Pulmonary artery endothelial cell (primary cell): Measurements from ENCODE around the gene PROS1. TPM values are rescaled to one million over a fixed set of nuclear protein-coding genes. Genes with fewer than 3 reads are reported as not detected.
"Not testable (repeated sequence)": the region's sequence is repeated elsewhere in the genome, so short reads cannot be mapped to it uniquely, and the experiment has no call there.

Experiments used
- DNase-seq: peaks from one replicate; pipeline ENCODE4 v3.0.0-alpha.2; 2011; ENCODE audit warnings: low read depth, low spot score
- total RNA-seq: library from RNA; depleted of rRNA; stranded (reverse); fragments of >200 nt; gene quantifications from 2 replicates; pipeline ENCODE4 v1.2.3, GENCODE V29; 2014

The PROS1 gene
- total RNA-seq, 1 donor from 2014 or later: 10.6 TPM

DNA sequence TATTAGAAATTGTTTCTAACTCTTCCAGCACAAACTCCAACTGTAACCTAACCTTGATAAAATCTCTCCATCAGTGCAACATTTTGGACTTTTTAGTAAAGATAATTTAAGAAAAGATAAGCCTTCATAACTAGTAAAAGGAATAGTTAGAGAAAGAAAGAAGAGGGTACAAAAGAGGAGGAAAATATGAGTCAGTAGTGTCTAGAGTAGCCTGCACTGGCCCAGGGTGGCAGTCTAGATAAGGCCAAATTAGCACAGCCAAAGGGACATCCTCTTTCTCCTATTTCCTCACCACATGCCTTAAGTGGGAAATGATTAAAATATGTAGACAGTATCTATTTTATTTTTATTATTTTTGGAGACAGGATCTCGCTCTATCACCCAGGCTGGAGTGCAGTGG is 3.7 kb downstream of the PROS1 start:
- no peak for DNase-seq

DNA sequence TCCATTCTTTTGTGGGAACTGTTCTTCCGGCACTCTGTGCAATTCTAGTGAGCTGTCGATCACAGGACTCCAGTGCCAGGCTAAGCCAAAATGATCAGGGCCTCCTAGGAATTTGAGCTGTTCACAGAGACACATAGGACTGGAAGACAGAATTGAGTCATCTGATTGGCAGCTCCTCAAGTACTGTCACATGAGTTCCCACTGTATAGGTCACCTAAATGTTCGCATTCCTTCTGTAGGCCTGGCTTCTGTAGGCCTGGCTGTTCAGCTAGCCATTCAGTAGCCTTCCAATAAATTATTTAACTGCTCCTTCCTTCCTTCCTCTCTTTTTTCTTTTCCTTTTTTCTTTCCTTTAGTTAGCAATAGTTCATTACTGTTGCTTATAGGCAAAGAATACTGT is 4.3 kb downstream of the PROS1 start:
- DNase-seq: no peak

DNA sequence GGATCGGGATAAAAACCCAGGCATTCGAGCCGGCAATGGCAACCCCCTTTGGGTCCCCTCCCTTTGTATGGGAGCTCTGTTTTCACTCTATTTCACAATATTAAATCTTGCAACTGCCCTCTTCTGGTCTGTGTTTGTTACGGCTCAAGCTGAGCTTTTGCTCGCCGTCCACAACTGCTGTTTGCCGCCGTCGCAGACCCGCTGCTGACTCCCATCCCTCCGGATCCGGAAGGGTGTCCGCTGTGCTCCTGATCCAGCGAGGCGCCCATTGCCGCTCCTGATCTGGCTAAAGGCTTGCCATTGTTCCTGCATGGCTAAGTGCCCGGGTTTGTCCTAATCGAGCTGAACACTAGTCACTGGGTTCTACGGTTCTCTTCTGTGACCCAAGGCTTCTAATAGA is 8.6 kb downstream of the PROS1 start:
- DNase-seq: not testable (repeated sequence)

DNA sequence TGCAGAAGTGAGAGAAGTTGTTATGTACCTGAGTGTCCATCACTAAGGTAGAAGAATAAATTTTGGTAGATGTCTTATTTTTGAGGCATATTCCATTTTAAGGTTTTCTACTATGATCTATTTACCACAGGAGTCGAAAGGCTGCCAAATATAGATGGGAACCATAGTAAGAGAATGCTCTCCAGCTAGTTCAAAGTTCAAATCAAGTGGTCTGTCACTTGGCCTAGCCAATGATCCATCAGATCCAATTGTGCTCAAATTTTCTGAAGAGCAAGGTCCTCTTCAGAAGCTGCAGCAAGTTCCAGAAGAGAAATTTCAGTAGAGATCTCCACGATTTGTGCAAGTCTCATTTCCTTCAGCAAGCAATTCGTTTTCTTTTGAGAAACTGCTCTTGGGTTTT is 10.9 kb downstream of the PROS1 start:
- DNase-seq: no peak

DNA sequence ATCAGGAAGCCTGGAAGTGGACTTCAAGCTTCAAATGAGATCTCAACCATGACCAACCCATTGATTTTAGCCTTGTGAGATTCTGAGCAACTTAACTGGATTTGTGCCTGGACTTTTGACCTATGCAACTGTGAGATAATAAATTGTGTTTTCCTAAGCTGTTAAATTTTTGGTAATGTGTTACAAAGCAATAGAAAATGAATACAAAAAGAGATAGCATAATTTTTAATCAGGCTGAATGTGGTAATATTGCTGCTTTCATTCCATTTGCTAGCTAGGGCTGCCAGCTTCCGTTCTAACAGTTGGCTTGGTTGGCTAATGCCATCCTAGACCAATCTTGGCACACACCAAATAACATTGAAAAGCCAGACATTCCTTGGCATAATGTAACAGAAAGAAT is 12.2 kb downstream of the PROS1 start:
- DNase-seq: no peak

DNA sequence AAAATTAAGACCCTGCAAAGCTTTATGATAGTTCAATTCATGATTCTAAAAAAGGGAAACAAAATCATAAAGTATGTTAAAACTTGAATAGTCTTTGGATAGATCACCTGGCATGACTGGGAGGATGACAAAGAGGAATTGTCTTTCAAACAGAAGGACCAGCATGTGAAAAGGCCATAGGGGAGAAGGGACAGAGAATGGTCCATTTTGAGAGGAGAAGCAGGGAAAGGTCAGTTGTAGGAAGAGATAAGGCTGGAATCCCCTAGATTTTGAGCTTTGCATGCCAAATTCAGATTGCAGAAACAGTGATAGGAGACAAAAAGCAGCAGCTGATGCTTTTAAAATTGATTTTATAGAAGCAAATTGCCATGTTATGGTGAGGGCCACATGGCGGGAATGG is 12.7 kb downstream of the PROS1 start:
- DNase-seq: no peak

DNA sequence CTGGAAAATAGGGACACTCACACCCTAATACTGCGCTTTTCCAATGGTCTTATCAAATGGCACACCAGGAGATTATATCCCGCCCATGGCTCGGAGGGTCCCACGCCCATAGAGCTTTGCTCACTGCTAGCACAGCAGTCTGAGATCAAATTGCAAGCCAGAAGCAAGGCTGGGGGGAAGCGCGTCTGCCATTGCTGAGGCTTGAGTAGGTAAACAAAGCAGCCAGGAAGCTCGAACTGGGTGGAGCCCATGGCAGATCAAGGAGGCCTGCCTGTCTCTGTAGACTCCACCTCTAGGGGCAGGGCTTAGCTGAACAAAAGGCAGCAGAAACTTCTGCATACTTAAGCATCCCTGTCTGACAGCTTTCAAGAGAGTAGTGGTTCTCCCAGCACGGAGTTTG is 23.7 kb downstream of the PROS1 start:
- DNase-seq: not testable (repeated sequence)

DNA sequence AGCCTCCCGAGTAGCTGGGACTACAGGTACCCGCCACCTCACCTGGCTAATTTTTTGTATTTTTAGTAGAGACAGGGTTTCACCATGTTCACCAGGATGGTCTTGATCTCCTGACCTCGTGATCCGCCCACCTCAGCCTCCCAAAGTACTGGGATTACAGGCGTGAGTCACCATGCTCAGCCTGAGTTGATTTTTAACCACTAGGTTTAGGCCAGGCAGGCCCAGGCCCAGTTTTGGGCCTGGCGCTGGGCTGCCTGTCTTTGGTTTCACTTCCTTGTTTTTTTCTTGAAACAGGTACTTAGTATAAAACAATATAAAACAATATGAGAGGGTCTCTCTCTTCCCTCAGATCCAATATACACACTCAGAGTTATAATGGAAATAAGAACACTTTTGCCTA is 36.2 kb downstream of the PROS1 start:
- not testable (repeated sequence) for DNase-seq

DNA sequence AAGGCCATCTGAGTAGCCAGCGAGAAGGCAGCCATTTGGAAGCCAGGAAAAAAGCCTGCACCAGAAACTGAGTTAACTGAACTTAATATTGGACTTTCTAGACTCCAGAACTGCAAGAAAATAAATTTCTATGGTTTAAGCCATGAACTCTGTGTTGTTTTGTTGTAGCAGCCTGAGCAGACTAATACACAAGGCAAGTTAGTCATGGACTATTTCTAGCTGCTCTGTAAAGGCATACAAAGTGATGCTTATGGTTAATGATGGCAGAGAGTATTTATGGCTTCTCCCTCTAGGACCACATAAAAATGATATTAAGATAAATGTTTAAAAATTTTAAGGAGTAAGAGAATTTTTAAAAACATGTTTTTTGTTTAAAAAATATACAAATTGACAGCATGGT is 37.1 kb downstream of the PROS1 start:
- no peak for DNase-seq

DNA sequence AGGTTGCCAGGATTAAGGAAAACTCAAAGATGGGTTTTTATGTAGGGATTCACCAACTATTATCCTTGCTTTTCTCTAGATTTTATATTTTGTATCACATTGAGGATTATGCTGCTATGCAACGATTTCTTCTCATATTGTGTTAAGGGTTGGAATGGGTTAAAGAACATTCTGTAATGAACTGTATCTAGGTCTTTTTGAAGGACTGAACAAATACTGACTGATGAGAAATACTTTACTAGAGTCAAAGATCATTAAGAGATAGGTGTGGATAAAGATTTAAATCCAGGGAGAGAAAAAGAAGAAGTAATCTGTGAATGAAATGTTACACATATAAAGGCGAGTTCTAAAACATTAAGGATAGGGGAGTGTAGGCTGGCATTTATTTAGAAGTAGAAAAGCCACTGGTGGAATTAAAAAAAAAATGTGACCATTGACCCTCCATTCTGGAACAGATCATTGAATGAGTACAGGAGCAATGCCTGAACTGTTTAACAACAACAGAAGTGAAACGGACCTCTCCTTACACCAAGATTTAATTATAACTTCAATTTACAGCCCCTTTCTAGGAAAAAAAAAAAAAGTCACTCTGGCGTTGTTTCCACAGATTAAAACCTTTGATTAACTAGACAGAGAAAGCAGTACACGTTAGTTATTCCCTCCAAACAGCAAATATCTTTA is 39.2 kb downstream of the PROS1 start:
- no peak for DNase-seq

DNA sequence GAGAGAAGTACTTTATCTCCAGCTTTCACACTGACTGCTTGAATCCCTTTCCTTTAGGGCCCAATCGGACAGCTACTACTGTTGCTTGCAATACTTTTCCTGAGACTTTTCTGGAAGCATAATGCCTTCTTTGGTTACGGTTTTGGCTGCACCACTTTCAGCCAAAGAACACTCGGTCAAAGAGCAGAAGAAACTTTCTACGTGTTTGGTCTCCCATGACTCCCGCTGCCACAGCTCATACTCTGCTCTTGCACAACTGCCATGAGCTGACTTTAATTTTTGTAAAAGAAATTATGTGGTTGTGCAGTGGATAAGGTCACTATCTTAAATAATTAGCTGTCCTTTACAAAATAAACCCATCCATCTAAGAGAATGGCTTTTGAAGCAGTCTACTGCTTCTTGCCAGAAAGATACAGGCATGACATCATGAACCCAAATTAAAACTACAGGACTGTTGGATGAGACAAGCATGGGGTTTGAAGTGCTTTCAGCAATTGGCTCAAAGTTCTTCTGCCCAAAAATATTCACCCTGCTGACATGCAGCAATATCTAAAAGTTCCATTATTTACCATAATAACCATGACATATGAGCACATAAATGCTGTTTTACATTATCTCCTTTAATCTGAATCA is 42.0 kb downstream of the PROS1 start:
- DNase-seq: no peak

DNA sequence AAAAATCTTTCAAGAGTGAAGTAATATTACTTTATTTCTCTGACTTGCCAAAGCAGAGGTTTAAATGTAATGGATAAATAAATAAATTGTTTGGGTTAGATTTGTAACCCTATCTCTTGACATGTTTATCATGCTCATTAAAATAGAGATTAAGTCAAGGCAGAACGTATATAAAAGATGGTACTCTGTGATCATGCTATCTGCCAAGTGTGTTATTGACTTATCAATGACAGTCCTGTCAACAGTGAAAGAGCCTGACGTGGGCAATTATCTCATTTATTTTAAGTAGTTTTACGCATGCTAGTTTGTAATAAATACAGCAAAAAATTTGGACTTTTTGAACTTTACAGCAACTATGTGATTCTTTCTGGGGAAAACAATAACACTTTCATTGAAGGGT is 43.7 kb downstream of the PROS1 start:
- no peak for DNase-seq

DNA sequence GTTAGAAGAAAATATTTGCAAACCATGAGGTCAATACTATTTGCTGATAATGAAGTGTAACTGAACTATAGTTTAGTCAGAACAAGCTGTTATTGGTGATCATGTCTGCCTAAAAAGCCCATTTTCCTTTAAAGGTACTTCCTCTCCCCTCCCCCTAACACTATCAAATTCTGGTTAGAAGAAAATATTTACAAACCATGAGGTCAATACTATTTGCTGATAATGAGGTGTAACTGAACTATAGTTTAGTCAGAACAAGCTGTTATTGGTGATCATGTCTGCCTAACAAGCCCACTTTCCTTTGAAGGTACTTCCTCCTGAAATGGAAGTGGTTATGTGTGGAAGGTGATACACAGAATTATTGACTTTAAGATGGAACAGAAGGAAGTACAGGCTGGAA is 46.9 kb downstream of the PROS1 start:
- DNase-seq: no peak

DNA sequence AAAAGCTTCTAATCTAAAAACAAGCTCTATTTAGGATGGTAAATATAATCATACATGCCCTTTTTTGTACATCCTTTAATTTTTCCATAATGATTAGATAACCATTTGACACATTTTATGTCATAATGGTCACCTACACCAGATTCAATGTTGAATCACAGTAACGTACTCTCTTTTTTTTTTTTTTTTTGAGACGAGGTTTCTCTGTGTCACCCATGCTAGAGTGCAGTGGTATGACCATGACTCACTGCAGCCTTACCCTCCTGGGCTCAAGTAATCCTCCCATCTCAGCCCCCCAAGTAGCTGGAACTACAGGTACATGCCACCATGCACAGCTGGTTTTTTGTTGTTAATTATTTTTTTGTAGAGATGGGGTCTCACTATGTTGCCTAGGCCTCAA is 49.2 kb downstream of the PROS1 start:
- DNase-seq: no peak

DNA sequence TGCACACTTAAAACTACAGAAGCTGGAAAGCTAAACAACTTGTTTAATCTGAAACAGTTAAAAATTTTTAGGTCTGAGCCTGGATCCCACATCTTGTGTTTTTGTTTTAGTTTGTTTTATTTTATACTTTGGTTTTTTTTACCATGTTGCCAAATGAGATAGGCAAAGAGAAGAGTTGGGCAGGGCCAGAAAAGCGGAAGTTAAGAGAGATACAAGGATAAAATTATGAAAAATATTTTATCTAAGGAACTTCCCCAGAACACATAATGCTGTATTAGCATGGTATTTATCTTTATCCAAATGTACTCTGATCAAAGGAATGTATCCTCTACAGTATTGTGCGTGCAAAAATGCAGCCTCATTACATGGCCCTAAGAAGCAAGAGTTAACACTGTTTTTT is 50.7 kb downstream of the PROS1 start:
- no peak for DNase-seq

DNA sequence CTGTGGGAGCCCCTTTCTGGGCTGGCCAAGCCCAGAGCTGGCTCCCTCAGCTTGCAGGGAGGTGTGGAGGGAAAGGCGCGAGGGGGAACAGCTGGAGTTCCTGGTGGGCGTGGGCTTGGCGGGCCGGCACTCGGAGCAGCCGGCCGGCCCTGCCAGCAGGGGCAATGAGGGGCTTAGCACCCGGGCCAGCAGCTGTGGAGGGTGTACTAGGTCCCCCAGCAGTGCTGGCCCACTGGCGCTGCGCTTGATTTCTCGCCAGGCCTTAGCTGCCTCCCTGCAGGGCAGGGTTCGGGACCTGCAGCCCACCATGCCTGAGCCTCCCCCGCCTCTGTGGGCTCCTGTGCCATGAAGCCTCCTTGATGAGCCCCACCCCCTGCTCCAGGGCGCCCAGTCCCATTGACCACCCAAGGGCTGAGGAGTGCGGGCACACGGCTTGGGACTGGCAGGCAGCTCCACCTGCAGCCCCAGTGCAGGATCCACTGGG is 56.1 kb downstream of the PROS1 start:
- not testable (repeated sequence) for DNase-seq

DNA sequence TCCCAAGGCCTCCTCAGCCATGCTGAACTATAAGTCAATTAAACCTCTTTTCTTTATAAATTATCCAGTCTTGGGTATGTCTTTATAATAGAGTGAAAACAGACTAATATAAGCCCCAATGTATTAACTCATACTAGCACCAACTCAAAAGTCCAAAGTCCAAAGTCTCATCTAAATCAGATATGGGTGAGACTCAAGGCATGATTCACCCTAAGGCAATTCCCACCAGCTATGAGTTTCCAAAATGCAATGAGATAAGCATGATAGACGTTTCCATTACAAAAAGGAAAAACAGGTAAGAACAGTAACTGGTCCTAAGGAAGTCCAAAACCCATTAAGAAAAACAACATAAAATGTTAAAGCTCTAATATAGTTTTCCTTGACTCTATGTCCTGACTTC is 60.1 kb downstream of the PROS1 start:
- DNase-seq: not testable (repeated sequence)

DNA sequence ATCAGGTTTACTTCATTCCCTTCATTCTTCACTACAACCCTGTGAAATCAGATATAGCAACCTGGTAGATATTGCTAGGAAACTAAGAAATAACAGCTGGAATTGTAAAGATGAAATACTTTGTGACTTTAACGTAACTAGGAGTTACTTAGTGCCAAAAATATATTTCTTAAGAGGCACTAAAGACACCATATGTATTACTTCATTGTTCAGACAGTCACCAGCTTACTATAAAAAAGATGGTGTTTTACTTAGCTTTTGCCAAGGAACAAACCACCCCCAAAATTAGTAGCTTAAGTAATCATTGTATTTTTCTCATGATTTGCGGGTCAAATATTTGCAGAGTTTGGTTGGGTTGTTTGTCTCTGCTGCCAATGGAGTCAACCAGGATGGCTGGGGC is 62.5 kb downstream of the PROS1 start:
- DNase-seq: no peak

DNA sequence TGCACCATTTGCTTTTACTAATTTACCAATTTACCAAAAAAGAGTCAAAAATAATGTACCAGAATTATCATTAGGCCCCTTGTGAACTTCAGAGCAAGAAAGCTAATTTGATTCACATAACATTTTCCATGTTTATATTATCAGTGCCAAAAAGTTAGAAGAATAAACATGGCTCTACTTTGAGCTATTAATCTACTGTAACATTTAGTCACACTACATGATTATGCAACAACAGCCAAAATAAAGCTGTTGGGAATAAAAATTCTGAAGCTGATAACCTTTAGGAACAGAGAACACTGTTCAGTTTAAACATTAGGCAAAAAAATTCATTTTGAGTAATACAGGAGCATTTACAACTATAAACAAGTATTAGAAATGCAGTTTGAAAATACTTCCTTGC is 63.6 kb downstream of the PROS1 start:
- DNase-seq: no peak

DNA sequence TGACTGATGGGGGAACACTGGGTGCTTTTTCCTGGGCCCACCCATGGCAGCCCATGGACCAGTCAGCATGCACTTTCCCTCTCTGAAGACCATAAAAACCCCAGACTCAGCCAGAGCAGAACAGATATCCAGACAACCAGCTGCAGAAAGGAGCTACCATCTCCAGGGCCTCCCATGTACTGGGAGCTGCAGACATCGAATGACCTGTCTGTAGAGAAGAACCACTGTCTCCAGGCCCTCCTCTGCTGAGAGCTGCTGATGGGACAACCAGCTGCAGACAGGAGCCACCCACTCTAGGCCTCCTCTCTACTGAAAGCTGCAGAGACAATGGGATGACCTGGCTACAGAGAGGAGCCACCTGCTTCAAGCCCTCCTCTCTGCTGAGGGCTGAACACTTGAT is 66.6 kb downstream of the PROS1 start:
- no peak for DNase-seq

DNA sequence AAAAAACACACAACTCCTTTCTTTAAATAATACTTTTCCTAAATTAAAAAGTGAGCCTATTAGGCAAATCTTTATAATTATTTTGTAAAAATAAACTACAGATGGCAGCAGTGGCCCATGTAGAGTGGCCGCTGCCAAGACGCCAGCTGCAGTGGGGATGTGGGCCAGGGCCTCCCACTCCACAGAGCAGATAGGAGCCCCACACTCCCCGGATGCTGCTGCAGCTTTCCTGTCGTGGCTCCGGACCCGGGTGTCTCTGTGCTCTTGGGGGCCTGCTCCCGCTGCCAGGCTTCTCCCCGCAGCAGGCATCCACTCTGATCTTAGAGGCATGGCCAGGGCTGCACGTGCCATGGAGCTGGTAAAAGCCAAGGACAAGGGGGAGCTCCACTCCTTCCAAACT is 67.5 kb downstream of the PROS1 start:
- DNase-seq: no peak

DNA sequence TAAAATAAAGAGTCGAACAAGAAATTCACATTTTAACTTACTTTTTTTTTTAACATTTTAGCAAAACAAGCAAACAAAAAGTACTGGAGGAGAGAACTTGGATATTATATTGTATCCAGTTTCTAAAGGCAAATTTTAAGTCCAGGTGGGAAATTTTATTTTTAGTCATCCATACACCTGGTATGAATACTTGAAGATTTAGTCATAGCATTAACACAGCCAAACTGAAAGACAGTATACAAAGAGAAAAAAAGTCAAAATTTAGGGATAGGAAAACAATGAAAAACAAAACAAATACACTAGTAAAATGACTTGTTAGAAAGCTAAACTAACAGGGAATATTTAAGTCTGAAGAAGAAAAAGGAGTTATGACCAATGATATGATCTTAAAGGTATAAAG is 69.1 kb downstream of the PROS1 start:
- DNase-seq: no peak

DNA sequence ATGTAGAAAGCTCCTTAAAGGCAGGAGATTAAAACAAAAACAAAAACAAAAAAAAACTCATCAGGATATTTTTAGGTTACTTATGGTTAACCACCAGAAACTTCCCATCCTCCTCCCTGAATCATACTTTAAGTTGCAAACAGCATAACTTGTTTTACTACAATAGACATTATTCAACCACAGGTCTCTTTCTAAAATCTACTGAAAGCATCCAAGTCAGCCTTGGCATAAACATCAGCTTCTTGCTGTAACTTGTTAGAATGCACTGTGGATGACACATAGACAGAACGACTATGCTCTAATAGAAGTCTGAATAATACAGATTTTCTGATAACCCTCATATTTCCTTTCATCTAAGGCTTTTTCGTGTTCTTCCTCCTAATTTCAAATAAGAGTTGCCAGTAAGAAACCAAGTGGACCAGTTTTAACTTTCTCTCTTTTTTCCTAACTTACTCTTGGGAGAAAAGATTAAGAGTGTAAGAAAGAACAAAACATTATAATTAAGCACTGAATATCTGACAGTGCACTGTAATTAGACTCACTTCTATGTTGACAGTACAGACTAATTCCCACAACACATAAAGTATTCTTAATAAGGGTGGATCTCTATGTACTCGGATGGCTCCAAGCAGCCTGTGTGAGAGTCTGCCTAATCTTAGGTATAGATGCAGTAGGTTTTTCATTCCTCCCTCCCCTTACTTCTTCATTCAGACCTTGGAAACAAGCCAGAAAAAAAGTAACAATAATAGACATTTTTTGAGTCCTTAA is 95.3 kb downstream of the PROS1 start:
- not testable (repeated sequence) for DNase-seq
